Fibroblast of mammary gland (primary cell): ENCODE data around the gene RNF208.

Experiments used
- DNase-seq: peaks from one replicate; pipeline ENCODE4 v3.0.0-alpha.2; 2010; ENCODE audit warnings: low read depth
- H3K4me3 ChIP-seq: 2 replicates; pipeline ENCODE4 v1.5.1; 2011; ENCODE audit warnings: low read depth, mild to moderate bottlenecking, low read length, moderate library complexity; ENCODE audit not compliant: control insufficient read depth
- CTCF ChIP-seq: conservative IDR thresholded peaks from 2 replicates; pipeline ENCODE4 v1.5.1; 2011; ENCODE audit warnings: low read depth, low read length, inconsistent platforms; ENCODE audit not compliant: control insufficient read depth, insufficient read depth

The RNF208 gene

GRCh38 chr9:137228506-137228967 is 6.5 kb upstream of the RNF208 start:
- TF ChIP-seq CTCF: no peak
- H3K4me3 ChIP-seq: no peak overlapping the region
- no peak for DNase-seq

GRCh38 chr9:137227853-137228505 is 5.9 kb upstream of the RNF208 start:
- no peak for TF ChIP-seq CTCF
- DNase-seq: no peak
- H3K4me3 ChIP-seq: no peak overlapping the region

- H3K4me3 ChIP-seq: no peak within 1 kb of the TSS
- peak; percentile 63 for DNase-seq
- TF ChIP-seq CTCF: peak; percentile 69
Observed at GRCh38 chr9:137227054-137227852, 5.2 kb upstream of the RNF208 start, which contains the start of gene RNF224. Gene RNF224 (plus strand): TSS chr9:137227502. CDS start chr9:137228336, 834 bp downstream.

- TF ChIP-seq CTCF: no peak
- DNase-seq: no peak
- no peak overlapping the region for H3K4me3 ChIP-seq
Observed at GRCh38 chr9:137226338-137227053, 4.5 kb upstream of the RNF208 start.

- no peak for TF ChIP-seq CTCF
- H3K4me3 ChIP-seq: no peak overlapping the region
- no peak for DNase-seq
Observed at GRCh38 chr9:137225699-137226331, 3.8 kb upstream of the RNF208 start.
